Adrenal gland (tissue), 12 donors: ENCODE data around the gene PRRG1. TPM values are rescaled to one million over a fixed set of nuclear protein-coding genes. Genes with fewer than 3 reads are reported as not detected.

Experiments used
- DNase-seq, 7 donors: peaks; one replicate each; pipeline ENCODE4 v3.0.0-alpha.2; 2019 to 2020
- H3K27ac ChIP-seq, 5 donors: fragments of 200-600 bp; sonication (generic) in 4 of 5; 1 replicate in 3 of 5; 2 replicates in 2 of 5; pipeline versions ENCODE4 v1.5.1 to v1.8.0; 2016 to 2020; ENCODE audit warnings: mild to moderate bottlenecking in 1 of 5
- H3K27me3 ChIP-seq: fragments of 200-600 bp; 2 replicates; pipeline ENCODE4 v1.8.0; 2021
- H3K36me3 ChIP-seq, 2 donors: fragments of 200-600 bp; replicated peaks in 1 of 2; 1 replicate in 1 of 2; 2 replicates in 1 of 2; pipeline versions ENCODE4 v1.5.1 to v1.8.0; 2018 to 2022
- H3K4me1 ChIP-seq, 2 donors: fragments of 200-600 bp; replicated peaks in 1 of 2; 1 replicate in 1 of 2; 2 replicates in 1 of 2; pipeline versions ENCODE4 v1.5.1 to v1.8.0; 2018 to 2021
- H3K4me3 ChIP-seq, 4 donors: fragments of 200-600 bp; sonication (generic) in 3 of 4; one replicate each; pipeline ENCODE4 v1.5.1; 2016 to 2018
- H3K9me3 ChIP-seq, 3 donors: fragments of 200-600 bp; sonication (generic) in 1 of 3; replicated peaks in 1 of 3; 1 replicate in 2 of 3; 2 replicates in 1 of 3; pipeline versions ENCODE4 v1.5.1 to v1.8.0; 2016 to 2021
- POLR2A ChIP-seq, 2 donors: fragments of 450-650 bp; IDR thresholded peaks; one replicate each; pipeline ENCODE4 v1.6.1; 2017; ENCODE audit warnings: antibody characterized with exemption in 2 of 2, mild to moderate bottlenecking in 2 of 2, moderate library complexity in 1 of 2
- WGBS, 4 donors: extraction: QIAGEN DNeasy Blood & Tissue Kit in 2 of 4; methylation state at CpG; one replicate each; pipeline versions ENCODE4 v1.1.5 to v1.1.7; 2013 to 2017; 5-methylcytosine and 5-hydroxymethylcytosine counted together
- intact Hi-C, 2 donors: fragments of 100-400 bp; cut with DNase I; formaldehyde crosslinking; loops; one replicate each; pipeline versions ENCODE4 v1.14.1 to v1.15.0; 2022 to 2023
- polyA plus RNA-seq, 3 donors: library from polyadenylated mRNA; stranded (reverse); fragments of 200-250 nt in 2 of 3; fragments of 350-450 nt in 1 of 3; fragmentation: Illumina TruSeq in 1 of 3; extraction: RNeasy Lipid Tissue Mini Kit (QIAGEN cat#74804) in 1 of 3; gene quantifications; one replicate each; pipeline ENCODE4 v1.2.3, GENCODE V29; 2013 to 2014
- total RNA-seq, 9 donors: library from RNA; depleted of rRNA in 4 of 9; stranded (reverse); fragments of >200 nt in 4 of 9; fragments of 120-200 nt in 1 of 9; fragmentation: NEBNext Ultra II Directional in 1 of 9; extraction: Animal tissue kit (Norgen Biotek cat#: 25700) in 1 of 9; gene quantifications; one replicate each; pipeline versions ENCODE4 v1.1.0 to v1.2.4, GENCODE V29; 2013 to 2023
- TF ChIP-seq, protein P1 (sequence below), 6 experiments: fragments of 450-650 bp in 4 of 6; fragments of 200-600 bp in 2 of 6; sonication (generic) in 1 of 6; IDR thresholded peaks; 1 replicate in 5 of 6; 2 replicates in 1 of 6; pipeline versions ENCODE4 v1.5.1 to v1.8.0; 2016 to 2021; ENCODE audit warnings: antibody characterized with exemption in 6 of 6, mild to moderate bottlenecking in 2 of 6, moderate library complexity in 1 of 6
- donor health status: healthy with polysubstance abuse.
- donor health status: Bipolar disorder and iron deficiency.
- donor health status: DM: yes; HTN: yes; CAD: no.
- donor health status: DM: no; HTN: no; CAD: no.
- donor health status: DM: no; HTN: no; CAD: no.
- donor health status: DM: yes; HTN: yes; CAD: no.

Gene PRRG1
- total and polyA plus RNA-seq, 12 donors, result 2.4 to 23.8 (median 10.1) TPM

DNA sequence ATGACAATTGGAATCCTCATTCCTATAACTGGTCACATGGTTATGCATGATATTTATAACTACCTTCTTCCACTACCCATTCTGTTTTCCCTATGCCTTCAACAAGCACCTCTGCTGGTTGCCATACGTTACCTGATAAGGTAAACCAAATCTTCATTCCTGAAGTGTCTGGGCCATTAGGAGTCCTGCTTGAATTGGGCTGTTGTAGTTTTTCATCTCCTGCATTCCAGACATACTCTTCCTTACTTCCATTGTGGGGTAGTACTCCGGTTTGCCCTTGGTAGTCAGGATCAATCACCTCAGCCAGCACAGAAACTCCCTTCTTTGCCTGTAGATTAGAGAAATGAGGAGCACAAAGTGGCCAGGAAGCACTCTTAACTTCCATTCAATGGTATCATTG lies 113.2 kb downstream of the PRRG1 start:
- Histone ChIP-seq H3K4me1 (no peaks in the 10 kb centered on the region), H3K9me3 (no peaks in the 10 kb centered on the region), H3K4me3 (no peak overlapping the region), H3K27me3 (no peaks in the 10 kb centered on the region), H3K36me3 (no peaks in the 10 kb centered on the region), H3K27ac (no peak overlapping the region)
- TF ChIP-seq, protein P1, sequence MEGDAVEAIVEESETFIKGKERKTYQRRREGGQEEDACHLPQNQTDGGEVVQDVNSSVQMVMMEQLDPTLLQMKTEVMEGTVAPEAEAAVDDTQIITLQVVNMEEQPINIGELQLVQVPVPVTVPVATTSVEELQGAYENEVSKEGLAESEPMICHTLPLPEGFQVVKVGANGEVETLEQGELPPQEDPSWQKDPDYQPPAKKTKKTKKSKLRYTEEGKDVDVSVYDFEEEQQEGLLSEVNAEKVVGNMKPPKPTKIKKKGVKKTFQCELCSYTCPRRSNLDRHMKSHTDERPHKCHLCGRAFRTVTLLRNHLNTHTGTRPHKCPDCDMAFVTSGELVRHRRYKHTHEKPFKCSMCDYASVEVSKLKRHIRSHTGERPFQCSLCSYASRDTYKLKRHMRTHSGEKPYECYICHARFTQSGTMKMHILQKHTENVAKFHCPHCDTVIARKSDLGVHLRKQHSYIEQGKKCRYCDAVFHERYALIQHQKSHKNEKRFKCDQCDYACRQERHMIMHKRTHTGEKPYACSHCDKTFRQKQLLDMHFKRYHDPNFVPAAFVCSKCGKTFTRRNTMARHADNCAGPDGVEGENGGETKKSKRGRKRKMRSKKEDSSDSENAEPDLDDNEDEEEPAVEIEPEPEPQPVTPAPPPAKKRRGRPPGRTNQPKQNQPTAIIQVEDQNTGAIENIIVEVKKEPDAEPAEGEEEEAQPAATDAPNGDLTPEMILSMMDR (IDR thresholded peaks at IDR 0.05), result no peak
- no peak for TF ChIP-seq POLR2A (IDR thresholded peaks at IDR 0.05)
- intact Hi-C loops, result no loop called here
- no peak for DNase-seq
- WGBS, 4 donors, result 67 to 95% (median 86%) methylated on average over 2 of the region's 2 CpGs

DNA sequence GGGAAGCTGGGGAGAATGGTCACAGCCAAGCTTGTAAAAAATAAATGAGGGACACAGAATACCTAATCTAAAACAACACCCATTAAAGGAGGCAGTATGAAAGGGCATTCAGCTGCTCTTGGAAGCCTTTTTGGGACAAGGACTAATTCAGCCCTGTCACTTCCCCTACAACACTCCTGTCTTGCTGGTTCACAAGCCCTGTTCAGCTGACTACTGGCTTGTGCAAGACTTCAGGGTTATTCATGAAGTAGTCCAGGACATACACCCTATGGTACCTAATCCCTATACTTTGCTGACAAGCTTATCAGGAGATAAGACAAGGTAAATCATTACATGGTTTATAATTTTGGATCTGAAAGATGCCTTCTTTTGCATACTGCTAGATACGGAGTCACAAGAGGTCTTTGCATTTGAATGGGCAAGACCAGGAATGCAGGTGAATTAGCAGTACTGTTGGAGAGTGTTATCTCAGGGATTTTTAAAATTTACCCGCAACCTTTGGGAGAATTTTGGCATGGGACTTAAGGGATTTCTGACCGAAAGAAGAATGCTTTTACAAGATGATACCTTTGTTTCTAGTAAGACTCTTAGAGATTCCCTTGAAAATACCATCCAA lies 119.1 kb downstream of the PRRG1 start:
- Histone ChIP-seq H3K9me3 (no peaks in the 10 kb centered on the region), H3K27ac (no peak overlapping the region), H3K27me3 (no peaks in the 10 kb centered on the region), H3K4me1 (no peaks in the 10 kb centered on the region), H3K4me3 (no peak overlapping the region), H3K36me3 (no peaks in the 10 kb centered on the region)
- WGBS, 4 donors, result 62 to 97% (median 83%) methylated on average over 3 of the region's 3 CpGs
- no peak for TF ChIP-seq POLR2A (IDR thresholded peaks at IDR 0.05)
- TF ChIP-seq, protein P1 (IDR thresholded peaks at IDR 0.05), result no peak
- intact Hi-C loops, result no loop called here
- no peak for DNase-seq

DNA sequence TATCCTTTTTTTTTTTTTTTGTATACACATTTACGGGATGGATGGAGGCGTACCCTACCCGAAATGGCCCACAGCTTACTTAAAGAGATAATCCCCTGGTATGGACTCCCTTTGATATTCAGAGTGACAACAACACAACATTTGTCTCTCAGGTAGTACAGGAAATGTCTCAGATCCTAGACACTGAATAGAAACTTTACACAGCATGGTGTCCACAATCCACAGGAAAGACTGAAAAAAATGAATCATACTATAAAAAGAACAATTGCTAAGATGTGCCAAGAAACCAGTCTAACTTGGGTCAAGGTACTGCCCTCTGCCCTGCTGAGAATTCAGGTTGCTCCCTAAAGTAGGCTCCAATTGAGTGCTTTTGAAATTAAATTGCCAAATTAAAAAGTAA lies 121.5 kb downstream of the PRRG1 start:
- H3K4me3 ChIP-seq, result no peak overlapping the region
- intact Hi-C loops, result no loop called here
- 79 to 94% (median 89%) methylated on average over 3 of the region's 3 CpGs for whole genome bisulfite sequencing, 4 donors
- no peak overlapping the region for H3K27ac ChIP-seq
- no peak for DNase-seq
- H3K4me1 ChIP-seq, result no peaks in the 10 kb centered on the region
- TF ChIP-seq, protein P1 (IDR thresholded peaks at IDR 0.05), result no peak
- TF ChIP-seq POLR2A (IDR thresholded peaks at IDR 0.05), result no peak
- H3K36me3 ChIP-seq, result no peaks in the 10 kb centered on the region
- H3K27me3 ChIP-seq, result no peaks in the 10 kb centered on the region
- H3K9me3 ChIP-seq, result no peaks in the 10 kb centered on the region

GRCh38 chrX:37472836-37473235 lies 123.7 kb downstream of the PRRG1 start:
- Histone ChIP-seq H3K9me3 (no peaks in the 10 kb centered on the region), H3K4me1 (no peaks in the 10 kb centered on the region), H3K27me3 (no peaks in the 10 kb centered on the region), H3K4me3 (no peak overlapping the region), H3K36me3 (no peaks in the 10 kb centered on the region), H3K27ac (no peak overlapping the region)
- TF ChIP-seq, protein P1 (IDR thresholded peaks at IDR 0.05), result no peak
- 85 to 96% (median 94%) methylated on average over 5 to 6 of the region's 6 CpGs for WGBS, 4 donors
- DNase-seq, result no peak
- intact Hi-C loops, result no loop called here
